ENCODE results near the gene CCDC88C.

- 0 out of 2 replicates have a peak, but pooled peaks have one; percentile 12 for TF ChIP-seq CTCF (conservative IDR thresholded peaks at IDR 0.05; ENCODE audit: low read length)
- no peak for TF ChIP-seq EZH2phosphoT487 (IDR thresholded peaks at IDR 0.05; ENCODE audit: borderline replicate concordance, low read depth, low read length)
Measured at GRCh38 chr14:91405241-91405721, 12.3 kb downstream of the CCDC88C start.

Measured in OCI-LY7 (cell line).